ENCODE measurements around the gene SLC27A1. TPM values are rescaled to one million over a fixed set of nuclear protein-coding genes. Genes with fewer than 3 reads are reported as not detected.

Gene SLC27A1
- total RNA-seq, 2 donors from 2014 or later, result 29.1 to 36.4 TPM

DNA sequence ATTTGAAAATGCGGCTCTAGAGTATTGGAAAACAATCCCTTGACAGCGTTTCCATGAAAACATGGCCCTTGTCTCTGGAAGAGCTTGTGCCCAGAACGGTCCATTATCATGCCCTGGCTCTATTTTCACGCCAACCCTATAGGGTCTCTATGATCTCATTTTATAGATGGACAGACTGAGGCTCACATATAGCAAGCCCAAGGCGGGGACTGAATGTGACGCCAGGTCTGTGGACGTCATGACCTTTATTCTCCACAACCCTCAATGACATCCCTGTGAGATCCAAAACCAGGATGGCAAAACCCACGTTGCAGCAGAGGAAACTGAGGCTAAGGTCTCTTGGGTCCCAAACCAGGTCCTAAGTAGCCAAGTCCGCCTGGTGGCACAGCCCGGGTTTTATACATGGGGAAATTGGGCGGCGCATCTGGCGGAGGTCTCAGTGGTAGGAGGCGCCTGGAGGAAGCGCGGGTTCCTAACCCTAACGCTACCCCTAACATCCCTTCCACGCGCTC, 84.7 kb downstream of the SLC27A1 start:
- H3K27me3 ChIP-seq (replicated peaks; ENCODE audit: insufficient read depth), result no peaks in the 10 kb centered on the region
- H3K36me3 ChIP-seq, result no peaks in the 10 kb centered on the region
- H3K9me3 ChIP-seq, result no peaks in the 10 kb centered on the region
- TF ChIP-seq, protein P1, sequence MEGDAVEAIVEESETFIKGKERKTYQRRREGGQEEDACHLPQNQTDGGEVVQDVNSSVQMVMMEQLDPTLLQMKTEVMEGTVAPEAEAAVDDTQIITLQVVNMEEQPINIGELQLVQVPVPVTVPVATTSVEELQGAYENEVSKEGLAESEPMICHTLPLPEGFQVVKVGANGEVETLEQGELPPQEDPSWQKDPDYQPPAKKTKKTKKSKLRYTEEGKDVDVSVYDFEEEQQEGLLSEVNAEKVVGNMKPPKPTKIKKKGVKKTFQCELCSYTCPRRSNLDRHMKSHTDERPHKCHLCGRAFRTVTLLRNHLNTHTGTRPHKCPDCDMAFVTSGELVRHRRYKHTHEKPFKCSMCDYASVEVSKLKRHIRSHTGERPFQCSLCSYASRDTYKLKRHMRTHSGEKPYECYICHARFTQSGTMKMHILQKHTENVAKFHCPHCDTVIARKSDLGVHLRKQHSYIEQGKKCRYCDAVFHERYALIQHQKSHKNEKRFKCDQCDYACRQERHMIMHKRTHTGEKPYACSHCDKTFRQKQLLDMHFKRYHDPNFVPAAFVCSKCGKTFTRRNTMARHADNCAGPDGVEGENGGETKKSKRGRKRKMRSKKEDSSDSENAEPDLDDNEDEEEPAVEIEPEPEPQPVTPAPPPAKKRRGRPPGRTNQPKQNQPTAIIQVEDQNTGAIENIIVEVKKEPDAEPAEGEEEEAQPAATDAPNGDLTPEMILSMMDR (IDR thresholded peaks at IDR 0.05), result no peak
- DNase-seq (ENCODE audit: low spot score), result no peak
- no peak overlapping the region for H3K27ac ChIP-seq
- H3K4me1 ChIP-seq (ENCODE audit: control insufficient read depth in 1 of 2, low read depth in 2 of 2), result peaks cover 14% of the 10 kb centered on the region in 2 donors
- H3K4me3 ChIP-seq, result peak overlapping the region; percentile 81
- ATAC-seq (ENCODE audit: insufficient number of reproducible peaks, low FRiP score, low read depth), result peak; percentile 3

DNA sequence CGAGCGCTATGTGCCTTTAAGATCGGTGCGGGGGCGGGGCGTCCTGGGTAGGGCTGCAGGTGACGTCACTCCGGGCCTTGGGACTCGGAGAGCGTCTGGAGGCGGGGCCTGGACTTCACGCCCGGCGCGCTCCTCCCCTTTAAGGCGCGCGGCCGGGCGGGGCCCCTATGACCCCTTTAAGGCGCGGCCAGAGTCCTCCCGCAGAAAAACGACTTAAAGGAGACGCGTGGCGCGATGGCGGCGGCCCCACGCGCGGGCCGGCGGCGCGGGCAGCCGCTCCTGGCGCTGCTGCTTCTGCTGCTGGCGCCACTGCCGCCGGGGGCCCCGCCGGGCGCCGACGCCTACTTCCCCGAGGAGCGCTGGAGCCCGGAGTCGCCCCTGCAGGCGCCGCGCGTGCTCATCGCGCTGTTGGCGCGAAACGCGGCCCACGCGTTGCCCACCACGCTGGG, 85.2 kb downstream of the SLC27A1 start, which contains the start of gene COLGALT1:
Gene COLGALT1, plus strand, starts transcription at position 170 of the 449 bp plus-strand sequence. Its CDS starts 65 bp downstream, at position 235.
- H3K27ac ChIP-seq, result peak within 1 kb of the TSS in 1 of 2 donors; percentile 54
- H3K9me3 ChIP-seq, result no peaks in the 10 kb centered on the region
- H3K27me3 ChIP-seq (replicated peaks; ENCODE audit: insufficient read depth), result no peaks in the 10 kb centered on the region
- H3K4me3 ChIP-seq, result peak within 1 kb of the TSS; percentile 81
- peaks cover 14% of the 10 kb centered on the region in 2 donors for H3K4me1 ChIP-seq (ENCODE audit: control insufficient read depth in 1 of 2, low read depth in 2 of 2)
- DNase-seq (ENCODE audit: low spot score) (peak; percentile 100), ATAC-seq (ENCODE audit: insufficient number of reproducible peaks, low FRiP score, low read depth) (peak; percentile 85)
- peaks cover 3% of the 10 kb centered on the region for H3K36me3 ChIP-seq
- TF ChIP-seq, protein P1 (IDR thresholded peaks at IDR 0.05), result no peak

Other genes starting within 250 kb of the SLC27A1 start
- 10 to 100 TPM; 12.4 to 13.3 TPM for gene OCEL1, start 244.3 kb upstream of the SLC27A1 start, total RNA-seq
- 10 to 100 TPM; 42.0 to 68.1 TPM for gene NR2F6, start 224.6 kb upstream of the SLC27A1 start, total RNA-seq
- gene USHBP1, start 205.8 kb upstream of the SLC27A1 start, total RNA-seq, result 1 to 10 TPM; 3.5 to 4.0 TPM
- gene BABAM1, start 203.1 kb upstream of the SLC27A1 start, total RNA-seq, result 10 to 100 TPM; 55.2 to 87.2 TPM
- 1 to 10 TPM in 1 of 2 donors, not detected in 1; 1.2 TPM for gene ANKLE1, start 188.6 kb upstream of the SLC27A1 start, total RNA-seq
- gene ABHD8, start 167.1 kb upstream of the SLC27A1 start, total RNA-seq, result 10 to 100 TPM in 1 of 2 donors, 1 to 10 TPM in 1; 9.8 to 24.0 TPM
- 100 to 1,000 TPM; 132 to 140 TPM for gene MRPL34, start 164.7 kb upstream of the SLC27A1 start, total RNA-seq
- gene DDA1, start 161.0 kb upstream of the SLC27A1 start, total RNA-seq, result 10 to 100 TPM in 1 of 2 donors, 1 to 10 TPM in 1; 8.9 to 13.5 TPM
- gene ANO8, start 135.7 kb upstream of the SLC27A1 start, total RNA-seq, result 10 to 100 TPM in 1 of 2 donors, 1 to 10 TPM in 1; 9.5 to 13.4 TPM
- gene GTPBP3, start 133.0 kb upstream of the SLC27A1 start, total RNA-seq, result 10 to 100 TPM; 20.7 to 72.5 TPM
- gene PLVAP, start 93.2 kb upstream of the SLC27A1 start, total RNA-seq, result 100 to 1,000 TPM; 120 to 126 TPM
- gene CCDC194, start 76.3 kb upstream of the SLC27A1 start, total RNA-seq, result not detected
- 100 to 1,000 TPM; 113 to 144 TPM for gene BST2, start 64.9 kb upstream of the SLC27A1 start, total RNA-seq
- gene MVB12A, start 50.5 kb upstream of the SLC27A1 start, total RNA-seq, result 100 to 1,000 TPM in 1 of 2 donors, 10 to 100 TPM in 1; 25.3 to 103 TPM
- not detected for gene TMEM221, start 21.9 kb upstream of the SLC27A1 start, total RNA-seq
- gene NXNL1, start 9.6 kb upstream of the SLC27A1 start, total RNA-seq, result not detected
- 10 to 100 TPM; 67.4 to 92.9 TPM for gene PGLS, start 41.1 kb downstream of the SLC27A1 start, total RNA-seq
- 10 to 100 TPM; 73.7 to 94.1 TPM for gene COLGALT1, start 85.1 kb downstream of the SLC27A1 start, total RNA-seq
- gene UNC13A, start 217.8 kb downstream of the SLC27A1 start, total RNA-seq, result 1 to 10 TPM; 2.1 to 7.7 TPM
- 10 to 100 TPM; 31.7 to 42.9 TPM for gene MAP1S, start 249.0 kb downstream of the SLC27A1 start, total RNA-seq